Adrenal gland (tissue), 12 donors: Measurements from ENCODE around the gene HAVCR2. TPM values are rescaled to one million over a fixed set of nuclear protein-coding genes. Genes with fewer than 3 reads are reported as not detected.

Source experiments
- DNase-seq, 7 donors: peaks; one replicate each; pipeline ENCODE4 v3.0.0-alpha.2; 2019 to 2020
- H3K27ac ChIP-seq, 5 donors: fragments of 200-600 bp; sonication (generic) in 4 of 5; 1 replicate in 3 of 5; 2 replicates in 2 of 5; pipeline versions ENCODE4 v1.5.1 to v1.8.0; 2016 to 2020; ENCODE audit warnings: mild to moderate bottlenecking in 1 of 5
- H3K27me3 ChIP-seq: fragments of 200-600 bp; 2 replicates; pipeline ENCODE4 v1.8.0; 2021
- H3K36me3 ChIP-seq, 2 donors: fragments of 200-600 bp; replicated peaks in 1 of 2; 1 replicate in 1 of 2; 2 replicates in 1 of 2; pipeline versions ENCODE4 v1.5.1 to v1.8.0; 2018 to 2022
- H3K4me1 ChIP-seq, 2 donors: fragments of 200-600 bp; replicated peaks in 1 of 2; 1 replicate in 1 of 2; 2 replicates in 1 of 2; pipeline versions ENCODE4 v1.5.1 to v1.8.0; 2018 to 2021
- H3K4me3 ChIP-seq, 4 donors: fragments of 200-600 bp; sonication (generic) in 3 of 4; one replicate each; pipeline ENCODE4 v1.5.1; 2016 to 2018
- H3K9me3 ChIP-seq, 3 donors: fragments of 200-600 bp; sonication (generic) in 1 of 3; replicated peaks in 1 of 3; 1 replicate in 2 of 3; 2 replicates in 1 of 3; pipeline versions ENCODE4 v1.5.1 to v1.8.0; 2016 to 2021
- POLR2A ChIP-seq, 2 donors: fragments of 450-650 bp; IDR thresholded peaks; one replicate each; pipeline ENCODE4 v1.6.1; 2017; ENCODE audit warnings: antibody characterized with exemption in 2 of 2, mild to moderate bottlenecking in 2 of 2, moderate library complexity in 1 of 2
- WGBS, 4 donors: extraction: QIAGEN DNeasy Blood & Tissue Kit in 2 of 4; methylation state at CpG; one replicate each; pipeline versions ENCODE4 v1.1.5 to v1.1.7; 2013 to 2017; 5-methylcytosine and 5-hydroxymethylcytosine counted together
- intact Hi-C, 2 donors: fragments of 100-400 bp; cut with DNase I; formaldehyde crosslinking; loops; one replicate each; pipeline versions ENCODE4 v1.14.1 to v1.15.0; 2022 to 2023
- polyA plus RNA-seq, 3 donors: library from polyadenylated mRNA; stranded (reverse); fragments of 200-250 nt in 2 of 3; fragments of 350-450 nt in 1 of 3; fragmentation: Illumina TruSeq in 1 of 3; extraction: RNeasy Lipid Tissue Mini Kit (QIAGEN cat#74804) in 1 of 3; gene quantifications; one replicate each; pipeline ENCODE4 v1.2.3, GENCODE V29; 2013 to 2014
- total RNA-seq, 9 donors: library from RNA; depleted of rRNA in 4 of 9; stranded (reverse); fragments of >200 nt in 4 of 9; fragments of 120-200 nt in 1 of 9; fragmentation: NEBNext Ultra II Directional in 1 of 9; extraction: Animal tissue kit (Norgen Biotek cat#: 25700) in 1 of 9; gene quantifications; one replicate each; pipeline versions ENCODE4 v1.1.0 to v1.2.4, GENCODE V29; 2013 to 2023
- TF ChIP-seq, protein P1 (sequence below), 6 experiments: fragments of 450-650 bp in 4 of 6; fragments of 200-600 bp in 2 of 6; sonication (generic) in 1 of 6; IDR thresholded peaks; 1 replicate in 5 of 6; 2 replicates in 1 of 6; pipeline versions ENCODE4 v1.5.1 to v1.8.0; 2016 to 2021; ENCODE audit warnings: antibody characterized with exemption in 6 of 6, mild to moderate bottlenecking in 2 of 6, moderate library complexity in 1 of 6
- donor health status: healthy with polysubstance abuse.
- donor health status: Bipolar disorder and iron deficiency.
- donor health status: DM: yes; HTN: yes; CAD: no.
- donor health status: DM: no; HTN: no; CAD: no.
- donor health status: DM: no; HTN: no; CAD: no.
- donor health status: DM: yes; HTN: yes; CAD: no.

The HAVCR2 gene
- total and polyA plus RNA-seq, 12 donors: 2.4 to 48.6 (median 11.8) TPM

DNA sequence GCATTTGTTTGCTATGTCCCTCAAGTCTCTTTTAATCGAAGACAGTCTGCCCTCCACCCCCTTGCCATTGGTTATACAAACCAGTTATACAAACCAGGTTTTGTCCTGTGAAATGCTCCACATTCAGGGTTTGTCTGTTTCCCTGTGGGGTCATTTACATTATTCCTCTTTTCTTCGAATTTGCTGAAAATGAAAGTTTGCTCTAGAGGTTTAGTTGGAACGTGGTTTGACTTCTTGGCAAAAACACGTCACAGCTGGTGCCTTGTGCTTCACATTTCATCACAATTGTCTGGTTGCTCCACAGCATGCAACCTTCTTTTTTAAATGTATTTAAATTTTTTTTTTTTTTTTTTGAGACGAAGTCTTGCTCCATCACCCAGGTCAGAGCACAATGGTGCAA is 4.2 kb upstream of the HAVCR2 start:
- Histone ChIP-seq H3K36me3 (no peaks in the 10 kb centered on the region), H3K9me3 (no peaks in the 10 kb centered on the region), H3K27me3 (no peaks in the 10 kb centered on the region), H3K4me1 (peaks cover 0 to 30% of the 10 kb centered on the region in 2 donors), H3K27ac (peak overlapping the region in 1 of 5 donors; percentile 26), H3K4me3 (no peak overlapping the region)
- intact Hi-C loops: no loop called here
- WGBS, 4 donors: 65 to 80% (median 72%) methylated on average over 5 of the region's 5 CpGs
- TF ChIP-seq, protein P1, sequence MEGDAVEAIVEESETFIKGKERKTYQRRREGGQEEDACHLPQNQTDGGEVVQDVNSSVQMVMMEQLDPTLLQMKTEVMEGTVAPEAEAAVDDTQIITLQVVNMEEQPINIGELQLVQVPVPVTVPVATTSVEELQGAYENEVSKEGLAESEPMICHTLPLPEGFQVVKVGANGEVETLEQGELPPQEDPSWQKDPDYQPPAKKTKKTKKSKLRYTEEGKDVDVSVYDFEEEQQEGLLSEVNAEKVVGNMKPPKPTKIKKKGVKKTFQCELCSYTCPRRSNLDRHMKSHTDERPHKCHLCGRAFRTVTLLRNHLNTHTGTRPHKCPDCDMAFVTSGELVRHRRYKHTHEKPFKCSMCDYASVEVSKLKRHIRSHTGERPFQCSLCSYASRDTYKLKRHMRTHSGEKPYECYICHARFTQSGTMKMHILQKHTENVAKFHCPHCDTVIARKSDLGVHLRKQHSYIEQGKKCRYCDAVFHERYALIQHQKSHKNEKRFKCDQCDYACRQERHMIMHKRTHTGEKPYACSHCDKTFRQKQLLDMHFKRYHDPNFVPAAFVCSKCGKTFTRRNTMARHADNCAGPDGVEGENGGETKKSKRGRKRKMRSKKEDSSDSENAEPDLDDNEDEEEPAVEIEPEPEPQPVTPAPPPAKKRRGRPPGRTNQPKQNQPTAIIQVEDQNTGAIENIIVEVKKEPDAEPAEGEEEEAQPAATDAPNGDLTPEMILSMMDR (IDR thresholded peaks at IDR 0.05): no peak
- no peak for TF ChIP-seq POLR2A (IDR thresholded peaks at IDR 0.05)
- peak in 2 of 7 donors; percentile 28 to 29 for DNase-seq

DNA sequence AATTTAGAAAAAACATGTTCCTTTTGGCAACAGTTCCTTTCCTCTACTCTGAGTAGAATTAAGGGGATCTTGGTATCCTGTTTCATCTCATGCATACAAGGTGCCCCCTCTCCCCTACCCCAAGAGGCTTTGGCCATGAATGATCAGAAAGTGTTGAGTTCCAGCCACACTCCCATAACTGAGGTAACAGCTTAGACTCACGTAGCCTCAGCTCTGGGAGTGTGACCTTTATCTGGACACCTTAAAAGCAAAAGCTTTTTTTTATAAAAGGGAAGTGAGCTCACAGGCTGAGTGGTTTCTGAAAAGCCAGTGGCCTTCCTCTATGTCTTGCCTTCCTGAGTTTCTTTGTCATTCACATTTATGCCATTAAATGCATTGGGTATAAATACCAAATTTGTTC is 900 bp upstream of the HAVCR2 start:
- intact Hi-C loops: no loop called here
- WGBS, 4 donors: 13 to 50% (median 25%) methylated on average over 1 of the region's 1 CpG
- Histone ChIP-seq H3K27ac (peak overlapping the region; percentile 15 to 88 (median 61)), H3K4me1 (peaks cover 0 to 14% of the 10 kb centered on the region in 2 donors), H3K9me3 (no peaks in the 10 kb centered on the region), H3K36me3 (no peaks in the 10 kb centered on the region), H3K4me3 (peak overlapping the region in 1 of 4 donors; percentile 13), H3K27me3 (no peaks in the 10 kb centered on the region)
- TF ChIP-seq, protein P1 (IDR thresholded peaks at IDR 0.05): no peak
- no peak for TF ChIP-seq POLR2A (IDR thresholded peaks at IDR 0.05)
- peak in 3 of 7 donors; percentile 29 to 34 (median 32) for DNase-seq

DNA sequence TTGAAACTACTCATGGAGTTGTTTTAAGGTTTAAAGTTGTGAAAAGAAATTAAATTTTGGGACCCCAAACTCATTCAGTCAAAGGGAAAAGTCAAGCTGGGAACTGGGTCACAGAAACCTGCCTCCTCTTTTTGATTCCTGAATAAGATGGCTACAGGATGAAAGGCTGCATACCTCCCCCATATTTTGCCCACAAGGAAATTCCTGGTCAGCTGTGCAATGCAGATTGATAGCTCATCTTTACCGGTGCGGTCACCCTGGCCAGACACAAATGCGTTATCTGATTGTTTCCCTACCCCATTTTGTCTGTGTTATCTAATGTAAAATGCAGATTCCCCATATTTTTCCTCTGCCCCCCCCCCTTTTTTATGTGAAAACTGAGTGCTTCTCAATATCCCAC is 1.3 kb downstream of the HAVCR2 start:
- H3K36me3 ChIP-seq: no peaks in the 10 kb centered on the region
- no peaks in the 10 kb centered on the region for H3K27me3 ChIP-seq
- no peak for TF ChIP-seq POLR2A (IDR thresholded peaks at IDR 0.05)
- TF ChIP-seq, protein P1 (IDR thresholded peaks at IDR 0.05): no peak
- H3K9me3 ChIP-seq: no peaks in the 10 kb centered on the region
- 50 to 63% (median 56%) methylated on average over 3 of the region's 3 CpGs for WGBS, 4 donors
- intact Hi-C loops: no loop called here
- no peak for DNase-seq
- peak overlapping the region in 1 of 4 donors; percentile 13 for H3K4me3 ChIP-seq
- peak overlapping the region in 3 of 5 donors; percentile 47 to 85 (median 76) for H3K27ac ChIP-seq
- H3K4me1 ChIP-seq: peaks cover 0 to 14% of the 10 kb centered on the region in 2 donors

DNA sequence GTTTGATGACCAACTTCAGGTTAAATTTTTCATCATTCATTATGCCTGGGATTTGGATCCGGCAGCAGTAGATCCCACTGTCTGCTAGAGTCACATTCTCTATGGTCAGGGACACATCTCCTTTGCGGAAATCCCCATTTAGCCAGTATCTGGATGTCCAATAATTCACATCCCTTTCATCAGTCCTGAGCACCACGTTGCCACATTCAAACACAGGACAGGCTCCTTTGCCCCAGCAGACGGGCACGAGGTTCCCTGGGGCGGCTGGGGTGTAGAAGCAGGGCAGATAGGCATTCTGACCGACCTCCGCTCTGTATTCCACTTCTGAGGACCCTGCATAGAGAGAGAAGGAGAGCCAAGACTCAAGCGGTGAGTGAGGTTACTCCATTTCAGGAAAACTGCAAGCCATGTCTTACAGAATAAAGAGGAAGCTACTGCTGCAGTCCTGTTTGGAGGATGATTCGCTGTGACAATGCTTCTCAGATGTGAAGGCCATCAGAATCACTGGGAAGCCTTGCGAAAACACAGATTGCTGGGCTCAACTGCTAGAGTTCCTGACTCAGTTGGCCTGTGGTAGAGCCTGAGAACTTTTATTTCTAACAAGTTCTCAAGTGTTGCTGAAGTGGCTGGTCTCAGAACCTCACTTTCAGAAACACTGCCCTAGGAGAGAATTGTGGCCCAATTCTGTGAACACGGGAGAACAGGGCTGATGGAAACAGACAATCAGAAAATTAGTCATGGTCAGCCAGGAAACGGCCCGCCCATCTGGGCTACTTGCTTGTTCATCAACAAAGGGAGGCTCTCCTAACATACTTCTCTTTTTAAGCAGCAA is 2.0 kb downstream of the HAVCR2 start:
- peak overlapping the region in 4 of 5 donors; percentile 33 to 85 (median 62) for H3K27ac ChIP-seq

More for the DNA sequence above, 2.0 kb downstream of the HAVCR2 start:
- intact Hi-C loops: no loop called here
- no peaks in the 10 kb centered on the region for H3K9me3 ChIP-seq
- H3K36me3 ChIP-seq: no peaks in the 10 kb centered on the region
- H3K27me3 ChIP-seq: no peaks in the 10 kb centered on the region
- peak; percentile 44 to 69 (median 64) for DNase-seq
- TF ChIP-seq, protein P1 (IDR thresholded peaks at IDR 0.05): no peak
- no peak for TF ChIP-seq POLR2A (IDR thresholded peaks at IDR 0.05)
- WGBS, 4 donors: 59 to 70% (median 64%) methylated on average over 14 of the region's 14 CpGs
- peaks cover 0 to 14% of the 10 kb centered on the region in 2 donors for H3K4me1 ChIP-seq
- H3K4me3 ChIP-seq: peak overlapping the region in 1 of 4 donors; percentile 13
